ENCODE measurements around the gene B3GNT8. TPM values are rescaled to one million over a fixed set of nuclear protein-coding genes. Genes with fewer than 3 reads are reported as not detected.

B3GNT8 gene
- total RNA-seq, 5 donors from 2014 or later (not counting 1 experiment from before 2014, with no cell fraction given) = 0.76 to 5.0 (median 1.3) TPM

DNA sequence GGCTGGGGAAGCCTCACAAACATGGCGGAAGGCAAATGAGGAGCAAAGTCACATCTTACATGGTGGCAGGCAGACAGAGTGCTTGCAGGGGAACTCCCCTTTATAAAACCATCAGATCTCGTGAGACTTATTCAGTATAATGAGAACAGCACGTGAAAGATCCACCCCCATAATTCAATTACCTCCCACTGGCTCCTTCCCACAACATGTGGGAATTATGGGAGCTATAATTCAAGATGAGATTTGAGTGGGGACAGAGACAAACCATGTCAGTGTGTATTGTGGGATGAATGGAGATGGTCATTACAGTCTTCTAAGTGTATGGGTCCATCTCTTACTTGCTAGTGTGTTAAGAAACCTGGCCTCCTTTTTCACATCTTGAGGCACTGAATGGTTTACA is 25.2 kb downstream of the B3GNT8 start:
- H3K4me3 ChIP-seq (ENCODE audit: control insufficient read depth in 1 of 2, extremely low read depth in 1 of 2, low read length in 1 of 2) = no peak overlapping the region
- WGBS (ENCODE audit: insufficient coverage) = no CpG with 5 or more reads among the region's 3 CpGs
- H3K9me3 ChIP-seq = no peaks in the 10 kb centered on the region
- no peak overlapping the region for H3K27ac ChIP-seq (ENCODE audit: low read length)
- peaks cover 10 to 21% of the 10 kb centered on the region in 2 experiments for H3K4me1 ChIP-seq (ENCODE audit: control insufficient read depth in 1 of 2, extremely low read depth in 1 of 2, insufficient read depth in 2 of 2, low read length in 2 of 2)
- peak overlapping the region in 1 of 2 donors; percentile 3 for H3K27ac Mint-ChIP-seq
- peaks cover 11% of the 10 kb centered on the region for H3K36me3 Mint-ChIP-seq
- POLR2A ChIA-PET = no interaction called here
- H3K4me1 Mint-ChIP-seq = peaks cover 31 to 43% (median 43%) of the 10 kb centered on the region in 3 donors
- CTCF ChIA-PET = interaction anchor here in 1 of 2 donors (0.6 kb wide), 1 partner anchor 911 kb away, joined by 3 read pairs; no protein-coding TSS in a partner anchor
- peaks cover 8 to 10% of the 10 kb centered on the region in 2 donors for H3K36me3 ChIP-seq (ENCODE audit: control insufficient read depth in 2 of 2, extremely low read depth in 1 of 2, insufficient read depth in 1 of 2, low read length in 1 of 2)
- no peak for DNase-seq
- no peak overlapping the region for H3K4me3 Mint-ChIP-seq
- no peak for ATAC-seq (replicated peaks in 1 of 4)
- H3K27me3 ChIP-seq (replicated peaks in 1 of 2; ENCODE audit: control insufficient read depth in 2 of 2, extremely low read depth in 1 of 2, insufficient read depth in 2 of 2, low read length in 1 of 2) = no peaks in the 10 kb centered on the region
- H3K27me3 Mint-ChIP-seq = no peaks in the 10 kb centered on the region
- no peaks in the 10 kb centered on the region for H3K9me3 Mint-ChIP-seq

DNA sequence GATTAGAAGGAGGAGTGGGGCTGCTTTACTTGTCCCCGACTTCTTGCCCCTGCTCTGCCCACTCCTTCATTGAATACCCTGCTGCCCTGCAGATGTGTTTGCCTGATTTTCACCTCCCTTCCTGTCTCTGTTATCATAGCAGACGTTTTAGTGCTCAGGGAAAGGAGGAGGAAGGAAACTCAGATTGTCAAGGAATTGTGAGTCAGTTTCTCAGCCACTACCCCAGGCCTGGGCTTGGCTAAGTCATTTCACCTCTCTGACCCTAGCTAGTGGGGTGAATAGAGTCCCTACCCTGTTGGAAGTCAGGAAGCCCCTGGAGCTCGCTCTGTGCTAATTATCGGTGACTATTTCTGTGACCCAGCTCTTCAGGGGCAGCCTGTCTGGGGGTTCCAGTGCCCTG is 25.7 kb downstream of the B3GNT8 start:
- H3K9me3 Mint-ChIP-seq = no peaks in the 10 kb centered on the region
- CTCF ChIA-PET = interaction anchor here in 1 of 2 donors (0.6 kb wide), 1 partner anchor 910 kb away, joined by 3 read pairs; no protein-coding TSS in a partner anchor

DNA sequence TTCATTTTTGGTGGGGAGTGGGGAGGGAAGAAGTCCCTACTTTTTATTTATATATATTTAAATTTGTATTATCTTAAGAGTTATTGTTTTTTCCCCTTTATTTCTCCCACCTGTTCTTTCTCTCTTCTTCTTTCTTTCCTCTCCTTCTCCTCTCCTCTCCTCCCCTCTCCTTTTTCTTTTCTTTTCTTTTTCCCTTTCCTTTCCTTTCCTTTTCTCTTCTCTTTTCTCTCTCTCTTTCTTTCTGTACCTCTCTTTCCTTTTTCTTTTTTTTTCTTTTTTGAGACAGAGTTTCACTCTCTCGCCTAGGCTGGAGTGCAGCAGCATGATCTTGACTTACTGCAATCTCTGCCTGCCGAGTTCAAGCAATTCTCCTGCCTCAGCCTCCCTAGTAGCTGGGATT is 27.6 kb downstream of the B3GNT8 start:
- Histone ChIP-seq H3K27ac (ENCODE audit: low read length) (no peak overlapping the region), H3K4me1 (ENCODE audit: control insufficient read depth in 1 of 2, extremely low read depth in 1 of 2, insufficient read depth in 2 of 2, low read length in 2 of 2) (peaks cover 19 to 39% of the 10 kb centered on the region in 2 experiments), H3K27me3 (replicated peaks in 1 of 2; ENCODE audit: control insufficient read depth in 2 of 2, extremely low read depth in 1 of 2, insufficient read depth in 2 of 2, low read length in 1 of 2) (no peaks in the 10 kb centered on the region), H3K36me3 (ENCODE audit: control insufficient read depth in 2 of 2, extremely low read depth in 1 of 2, insufficient read depth in 1 of 2, low read length in 1 of 2) (peaks cover 8 to 10% of the 10 kb centered on the region in 2 donors), H3K4me3 (ENCODE audit: control insufficient read depth in 1 of 2, extremely low read depth in 1 of 2, low read length in 1 of 2) (no peak overlapping the region), H3K9me3 (no peaks in the 10 kb centered on the region)
- Mint-ChIP-seq H3K9me3 (no peaks in the 10 kb centered on the region), H3K36me3 (peaks cover 8% of the 10 kb centered on the region), H3K27me3 (no peaks in the 10 kb centered on the region), H3K4me1 (peaks cover 47 to 60% (median 55%) of the 10 kb centered on the region in 3 donors), H3K4me3 (peak overlapping the region; percentile 28 to 99 (median 59)), H3K27ac (no peak overlapping the region)
- ChIA-PET POLR2A (no interaction called here), CTCF (interaction anchor here in 1 of 2 donors (0.6 kb wide), 1 partner anchor 50 kb away, joined by 3 read pairs; no protein-coding TSS in a partner anchor)
- ATAC-seq (replicated peaks in 1 of 4) (no peak), DNase-seq (no peak)
- 92% methylated on average over 2 of the region's 2 CpGs for WGBS (ENCODE audit: insufficient coverage)

More for the DNA sequence above, 25.7 kb downstream of the B3GNT8 start:
- peaks cover 11% of the 10 kb centered on the region for H3K36me3 Mint-ChIP-seq
- no peak overlapping the region for H3K4me3 ChIP-seq (ENCODE audit: control insufficient read depth in 1 of 2, extremely low read depth in 1 of 2, low read length in 1 of 2)
- peaks cover 32 to 47% (median 46%) of the 10 kb centered on the region in 3 donors for H3K4me1 Mint-ChIP-seq
- no peaks in the 10 kb centered on the region for H3K27me3 ChIP-seq (replicated peaks in 1 of 2; ENCODE audit: control insufficient read depth in 2 of 2, extremely low read depth in 1 of 2, insufficient read depth in 2 of 2, low read length in 1 of 2)
- no peak overlapping the region for H3K27ac ChIP-seq (ENCODE audit: low read length)
- POLR2A ChIA-PET = no interaction called here
- no peaks in the 10 kb centered on the region for H3K9me3 ChIP-seq
- H3K36me3 ChIP-seq (ENCODE audit: control insufficient read depth in 2 of 2, extremely low read depth in 1 of 2, insufficient read depth in 1 of 2, low read length in 1 of 2) = peaks cover 8 to 10% of the 10 kb centered on the region in 2 donors
- WGBS (ENCODE audit: insufficient coverage) = 90% methylated on average over 2 of the region's 4 CpGs
- no peak overlapping the region for H3K4me3 Mint-ChIP-seq
- H3K4me1 ChIP-seq (ENCODE audit: control insufficient read depth in 1 of 2, extremely low read depth in 1 of 2, insufficient read depth in 2 of 2, low read length in 2 of 2) = peaks cover 14 to 26% of the 10 kb centered on the region in 2 experiments
- ATAC-seq (replicated peaks in 1 of 4) (no peak), DNase-seq (no peak)
- H3K27me3 Mint-ChIP-seq = no peaks in the 10 kb centered on the region
- no peak overlapping the region for H3K27ac Mint-ChIP-seq

DNA sequence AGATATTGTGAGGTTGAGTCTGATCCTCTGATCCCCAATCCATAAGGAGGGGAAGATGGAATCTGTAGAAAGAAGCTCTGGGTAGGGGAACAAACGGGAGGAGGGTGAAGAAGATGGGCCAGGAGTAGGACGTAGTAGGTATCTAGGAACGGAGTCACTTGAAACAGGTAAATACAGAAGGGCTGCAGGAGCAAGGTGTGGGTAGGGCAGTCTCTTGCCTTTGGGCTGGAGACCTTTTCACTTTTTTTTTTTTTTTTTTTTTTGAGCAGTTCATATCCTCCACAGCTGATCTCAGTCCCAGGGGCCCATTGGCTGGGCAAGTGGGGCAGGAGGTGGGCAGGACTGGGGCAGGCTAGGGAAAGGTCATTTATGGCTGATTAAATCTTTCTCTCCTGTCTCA is 28.1 kb downstream of the B3GNT8 start:
- Histone ChIP-seq H3K27me3 (replicated peaks in 1 of 2; ENCODE audit: control insufficient read depth in 2 of 2, extremely low read depth in 1 of 2, insufficient read depth in 2 of 2, low read length in 1 of 2) (no peaks in the 10 kb centered on the region), H3K4me3 (ENCODE audit: control insufficient read depth in 1 of 2, extremely low read depth in 1 of 2, low read length in 1 of 2) (no peak overlapping the region), H3K27ac (ENCODE audit: low read length) (no peak overlapping the region), H3K36me3 (ENCODE audit: control insufficient read depth in 2 of 2, extremely low read depth in 1 of 2, insufficient read depth in 1 of 2, low read length in 1 of 2) (peaks cover 8 to 10% of the 10 kb centered on the region in 2 donors), H3K4me1 (ENCODE audit: control insufficient read depth in 1 of 2, extremely low read depth in 1 of 2, insufficient read depth in 2 of 2, low read length in 2 of 2) (peaks cover 19 to 41% of the 10 kb centered on the region in 2 experiments), H3K9me3 (no peaks in the 10 kb centered on the region)
- Mint-ChIP-seq H3K4me3 (peak overlapping the region; percentile 97 to 99 (median 98)), H3K4me1 (peaks cover 47 to 60% (median 55%) of the 10 kb centered on the region in 3 donors), H3K36me3 (peaks cover 8% of the 10 kb centered on the region), H3K27ac (peak overlapping the region; percentile 47 to 48), H3K9me3 (no peaks in the 10 kb centered on the region), H3K27me3 (no peaks in the 10 kb centered on the region)
- 50% methylated on average over 1 of the region's 3 CpGs for WGBS (ENCODE audit: insufficient coverage)
- ATAC-seq (replicated peaks in 1 of 4) (no peak), DNase-seq (no peak)
- CTCF ChIA-PET = interaction anchor here (0.6 to 0.7 kb wide), 2 partner anchors 41 to 50 kb away, joined by 3 to 12 read pairs; partner anchors contain the start of gene DMAC2 (in 1 of the 2)
- POLR2A ChIA-PET = no interaction called here

DNA sequence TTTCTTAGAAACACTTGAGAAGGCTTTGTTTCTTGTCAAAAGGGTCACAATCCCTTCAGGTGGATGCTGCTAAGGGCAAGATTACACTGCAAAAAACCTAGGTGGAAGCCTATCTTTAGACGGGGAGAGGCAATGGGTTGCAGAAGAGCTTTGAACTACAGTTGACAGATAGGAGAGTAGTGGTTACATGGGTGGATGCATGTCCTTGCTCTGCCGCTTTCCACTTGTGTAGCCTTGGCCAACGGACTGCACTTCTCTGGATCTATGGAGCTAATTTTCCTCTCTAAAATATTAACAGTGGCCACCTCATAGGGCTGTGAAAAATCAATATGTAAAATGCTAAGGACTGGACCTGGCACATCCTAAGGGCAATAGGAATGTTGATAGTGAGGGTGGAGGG is 28.6 kb downstream of the B3GNT8 start:
- Histone ChIP-seq H3K4me1 (ENCODE audit: control insufficient read depth in 1 of 2, extremely low read depth in 1 of 2, insufficient read depth in 2 of 2, low read length in 2 of 2) (peaks cover 19 to 41% of the 10 kb centered on the region in 2 experiments), H3K27ac (ENCODE audit: low read length) (no peak overlapping the region), H3K27me3 (replicated peaks in 1 of 2; ENCODE audit: control insufficient read depth in 2 of 2, extremely low read depth in 1 of 2, insufficient read depth in 2 of 2, low read length in 1 of 2) (no peaks in the 10 kb centered on the region), H3K9me3 (no peaks in the 10 kb centered on the region), H3K36me3 (ENCODE audit: control insufficient read depth in 2 of 2, extremely low read depth in 1 of 2, insufficient read depth in 1 of 2, low read length in 1 of 2) (peaks cover 6 to 9% of the 10 kb centered on the region in 2 donors), H3K4me3 (ENCODE audit: control insufficient read depth in 1 of 2, extremely low read depth in 1 of 2, low read length in 1 of 2) (peak overlapping the region; percentile 81 to 97)
- POLR2A ChIA-PET = no interaction called here
- H3K27me3 Mint-ChIP-seq = no peaks in the 10 kb centered on the region
- no peak for ATAC-seq (replicated peaks in 1 of 4)
- H3K4me3 Mint-ChIP-seq = peak overlapping the region; percentile 97 to 99 (median 98)
- peaks cover 8% of the 10 kb centered on the region for H3K36me3 Mint-ChIP-seq
- 67% methylated on average over 1 of the region's 3 CpGs for WGBS (ENCODE audit: insufficient coverage)
- peaks cover 43 to 58% (median 55%) of the 10 kb centered on the region in 3 donors for H3K4me1 Mint-ChIP-seq
- DNase-seq = no peak
- H3K27ac Mint-ChIP-seq = peak overlapping the region; percentile 100
- CTCF ChIA-PET = interaction anchor here (0.7 kb wide), 2 partner anchors 41 to 594 kb away, joined by 3 to 12 read pairs; partner anchors contain the start of gene DMAC2 (in 1 of the 2)
- H3K9me3 Mint-ChIP-seq = no peaks in the 10 kb centered on the region

DNA sequence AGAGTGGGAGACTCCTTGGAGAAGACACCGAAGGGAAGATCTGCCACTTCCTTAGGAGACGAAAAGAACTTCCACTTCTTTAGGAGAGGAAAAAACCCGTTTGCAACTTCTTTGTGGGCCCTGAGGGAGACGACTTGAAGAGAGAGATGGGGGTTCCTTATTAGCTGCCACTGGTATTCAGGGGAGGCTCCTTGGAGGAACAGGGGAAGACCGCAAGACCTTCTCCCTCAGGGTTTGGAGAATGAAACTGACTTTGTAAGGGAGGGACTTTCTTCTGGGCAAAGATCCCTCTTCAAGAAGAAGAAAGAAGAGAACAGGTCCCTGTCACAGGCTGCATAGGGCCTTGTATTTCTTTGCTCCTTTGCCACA is 29.1 kb downstream of the B3GNT8 start:
- ATAC-seq (replicated peaks in 1 of 4) (no peak), DNase-seq (no peak)
- no peaks in the 10 kb centered on the region for H3K27me3 ChIP-seq (replicated peaks in 1 of 2; ENCODE audit: control insufficient read depth in 2 of 2, extremely low read depth in 1 of 2, insufficient read depth in 2 of 2, low read length in 1 of 2)
- Mint-ChIP-seq H3K4me3 (peak overlapping the region; percentile 97 to 99 (median 98)), H3K27ac (peak overlapping the region; percentile 100), H3K27me3 (no peaks in the 10 kb centered on the region), H3K9me3 (no peaks in the 10 kb centered on the region), H3K36me3 (peaks cover 8% of the 10 kb centered on the region), H3K4me1 (peaks cover 41 to 57% (median 51%) of the 10 kb centered on the region in 3 donors)
- WGBS (ENCODE audit: insufficient coverage) = 0% methylated on average over 1 of the region's 5 CpGs
- ChIA-PET POLR2A (no interaction called here), CTCF (interaction anchor here in 1 of 2 donors (0.7 kb wide), 1 partner anchor 593 kb away, joined by 3 read pairs; no protein-coding TSS in a partner anchor)
- peak overlapping the region; percentile 81 to 97 for H3K4me3 ChIP-seq (ENCODE audit: control insufficient read depth in 1 of 2, extremely low read depth in 1 of 2, low read length in 1 of 2)
- peaks cover 2 to 3% of the 10 kb centered on the region in 2 donors for H3K36me3 ChIP-seq (ENCODE audit: control insufficient read depth in 2 of 2, extremely low read depth in 1 of 2, insufficient read depth in 1 of 2, low read length in 1 of 2)
- H3K9me3 ChIP-seq = no peaks in the 10 kb centered on the region
- H3K27ac ChIP-seq (ENCODE audit: low read length) = peak overlapping the region; percentile 98
- H3K4me1 ChIP-seq (ENCODE audit: control insufficient read depth in 1 of 2, extremely low read depth in 1 of 2, insufficient read depth in 2 of 2, low read length in 2 of 2) = peaks cover 19 to 38% of the 10 kb centered on the region in 2 experiments

Measured in T-cell (primary cell).